HG02938 (cell line): ENCODE data around the gene BTRC.
"Not testable (repeated sequence)": the region's sequence is repeated elsewhere in the genome, so short reads cannot be mapped to it uniquely, and the experiment has no call there.

Experiments used
- ATAC-seq: cut with Tn5 transposase; IDR thresholded peaks from one replicate; pipeline ENCODE4 v1.9.1; 2021; ENCODE audit warnings: mild to moderate bottlenecking, moderate library complexity; ENCODE audit not compliant: unreplicated experiment

BTRC gene

GRCh38 chr10:101385866-101386658 is 32.1 kb downstream of the BTRC start:
- ATAC-seq, result no peak

- no peak for ATAC-seq
Observed at GRCh38 chr10:101386659-101387259, 32.8 kb downstream of the BTRC start.

GRCh38 chr10:101388676-101389276 is 34.8 kb downstream of the BTRC start:
- ATAC-seq, result no peak

- not testable (repeated sequence) for ATAC-seq
Observed at GRCh38 chr10:101389532-101389931, 35.6 kb downstream of the BTRC start.

- no peak for ATAC-seq
Observed at GRCh38 chr10:101389986-101390531, 36.1 kb downstream of the BTRC start.

GRCh38 chr10:101393378-101393777 is 39.4 kb downstream of the BTRC start:
- ATAC-seq, result no peak

GRCh38 chr10:101394524-101395133 is 40.7 kb downstream of the BTRC start:
- no peak for ATAC-seq

GRCh38 chr10:101397140-101397539 is 43.2 kb downstream of the BTRC start:
- no peak for ATAC-seq

- ATAC-seq, result no peak
Observed at GRCh38 chr10:101400585-101400984, 46.6 kb downstream of the BTRC start.

- ATAC-seq, result no peak
Observed at GRCh38 chr10:101402711-101403110, 48.7 kb downstream of the BTRC start.

- no peak for ATAC-seq
Observed at GRCh38 chr10:101403161-101403560, 49.2 kb downstream of the BTRC start.

- ATAC-seq, result no peak
Observed at GRCh38 chr10:101405001-101405400, 51.0 kb downstream of the BTRC start.

GRCh38 chr10:101411598-101411997 is 57.6 kb downstream of the BTRC start:
- no peak for ATAC-seq

GRCh38 chr10:101414034-101414433 is 60.1 kb downstream of the BTRC start:
- no peak for ATAC-seq

GRCh38 chr10:101415884-101416283 is 61.9 kb downstream of the BTRC start:
- ATAC-seq, result no peak

GRCh38 chr10:101421967-101422366 is 68.0 kb downstream of the BTRC start:
- ATAC-seq, result not testable (repeated sequence)

GRCh38 chr10:101425535-101425934 is 71.6 kb downstream of the BTRC start:
- no peak for ATAC-seq

- no peak for ATAC-seq
Observed at GRCh38 chr10:101428036-101428435, 74.1 kb downstream of the BTRC start.

- no peak for ATAC-seq
Observed at GRCh38 chr10:101429423-101429822, 75.5 kb downstream of the BTRC start.

GRCh38 chr10:101436302-101436701 is 82.3 kb downstream of the BTRC start:
- ATAC-seq, result no peak

- no peak for ATAC-seq
Observed at GRCh38 chr10:101438881-101439391, 85.0 kb downstream of the BTRC start.
